Epithelial cell of proximal tubule (primary cell): ENCODE measurements around the gene ATP9A. TPM values are rescaled to one million over a fixed set of nuclear protein-coding genes. Genes with fewer than 3 reads are reported as not detected.

ENCODE experiments used
- DNase-seq: peaks from one replicate; pipeline ENCODE4 v3.0.0-alpha.2; 2011; ENCODE audit warnings: low read depth
- H3K4me3 ChIP-seq: 2 replicates; pipeline ENCODE4 v1.5.1; 2011; ENCODE audit warnings: low read depth, mild to moderate bottlenecking, low read length
- total RNA-seq: library from RNA; depleted of rRNA; stranded (reverse); fragments of >200 nt; gene quantifications from 2 replicates; pipeline ENCODE4 v1.2.3, GENCODE V29; 2015
- TF ChIP-seq, protein P1 (sequence below): conservative IDR thresholded peaks from 2 replicates; pipeline ENCODE4 v1.5.1; 2012; ENCODE audit warnings: low read depth, mild to moderate bottlenecking, low read length

ATP9A gene
- total RNA-seq, 1 donor from 2014 or later: 22.5 TPM

DNA sequence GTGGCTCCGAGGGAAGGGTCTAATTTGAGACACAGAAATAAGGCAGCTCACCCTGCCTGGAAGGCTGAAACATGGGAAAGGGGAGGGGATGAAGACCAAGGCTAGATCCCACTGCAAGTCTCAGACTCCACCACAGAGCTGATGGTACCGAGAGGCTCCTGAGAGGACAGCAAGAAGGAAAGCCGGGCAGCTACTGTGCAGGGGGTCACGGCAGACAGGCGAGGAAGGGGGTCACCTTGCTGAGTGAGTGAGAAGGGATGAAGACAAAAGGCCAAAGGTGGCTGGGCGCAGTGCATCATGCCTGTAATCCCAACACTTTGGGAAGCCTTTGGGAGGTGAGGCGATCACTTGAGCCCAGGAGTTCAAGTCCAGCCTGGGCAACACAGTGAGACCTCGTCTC, 100.7 kb downstream of the ATP9A start:
- DNase-seq: no peak
- TF ChIP-seq, protein P1, sequence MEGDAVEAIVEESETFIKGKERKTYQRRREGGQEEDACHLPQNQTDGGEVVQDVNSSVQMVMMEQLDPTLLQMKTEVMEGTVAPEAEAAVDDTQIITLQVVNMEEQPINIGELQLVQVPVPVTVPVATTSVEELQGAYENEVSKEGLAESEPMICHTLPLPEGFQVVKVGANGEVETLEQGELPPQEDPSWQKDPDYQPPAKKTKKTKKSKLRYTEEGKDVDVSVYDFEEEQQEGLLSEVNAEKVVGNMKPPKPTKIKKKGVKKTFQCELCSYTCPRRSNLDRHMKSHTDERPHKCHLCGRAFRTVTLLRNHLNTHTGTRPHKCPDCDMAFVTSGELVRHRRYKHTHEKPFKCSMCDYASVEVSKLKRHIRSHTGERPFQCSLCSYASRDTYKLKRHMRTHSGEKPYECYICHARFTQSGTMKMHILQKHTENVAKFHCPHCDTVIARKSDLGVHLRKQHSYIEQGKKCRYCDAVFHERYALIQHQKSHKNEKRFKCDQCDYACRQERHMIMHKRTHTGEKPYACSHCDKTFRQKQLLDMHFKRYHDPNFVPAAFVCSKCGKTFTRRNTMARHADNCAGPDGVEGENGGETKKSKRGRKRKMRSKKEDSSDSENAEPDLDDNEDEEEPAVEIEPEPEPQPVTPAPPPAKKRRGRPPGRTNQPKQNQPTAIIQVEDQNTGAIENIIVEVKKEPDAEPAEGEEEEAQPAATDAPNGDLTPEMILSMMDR: no peak
- H3K4me3 ChIP-seq: no peak overlapping the region

- TF ChIP-seq, protein P1: no peak
- no peak overlapping the region for H3K4me3 ChIP-seq
- DNase-seq: no peak
Measured at GRCh38 chr20:51667002-51667408, 101.2 kb downstream of the ATP9A start.

DNA sequence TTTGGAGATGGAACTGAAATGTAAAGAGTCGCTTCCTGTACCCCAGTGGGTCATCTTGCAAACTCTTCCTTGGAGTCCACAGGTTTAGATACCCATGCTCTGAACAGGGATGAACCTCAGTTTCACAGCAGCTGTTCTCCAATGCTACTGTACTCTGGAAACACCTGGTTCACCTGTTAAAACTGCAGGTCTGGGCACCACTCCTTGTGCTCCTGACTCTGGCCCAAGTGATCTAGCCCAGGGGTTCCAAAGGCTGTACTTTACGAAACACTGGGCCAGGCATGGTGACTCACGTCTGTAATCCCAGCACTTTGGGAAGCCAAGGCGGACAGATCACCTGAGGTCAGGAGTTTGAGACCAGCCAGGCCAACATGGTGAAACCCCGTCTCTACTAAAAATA, 102.1 kb downstream of the ATP9A start:
- DNase-seq: no peak
- TF ChIP-seq, protein P1: no peak
- no peak overlapping the region for H3K4me3 ChIP-seq

- no peak overlapping the region for H3K4me3 ChIP-seq
- no peak for DNase-seq
- TF ChIP-seq, protein P1: no peak
Measured at GRCh38 chr20:51665543-51666118, 102.6 kb downstream of the ATP9A start.

DNA sequence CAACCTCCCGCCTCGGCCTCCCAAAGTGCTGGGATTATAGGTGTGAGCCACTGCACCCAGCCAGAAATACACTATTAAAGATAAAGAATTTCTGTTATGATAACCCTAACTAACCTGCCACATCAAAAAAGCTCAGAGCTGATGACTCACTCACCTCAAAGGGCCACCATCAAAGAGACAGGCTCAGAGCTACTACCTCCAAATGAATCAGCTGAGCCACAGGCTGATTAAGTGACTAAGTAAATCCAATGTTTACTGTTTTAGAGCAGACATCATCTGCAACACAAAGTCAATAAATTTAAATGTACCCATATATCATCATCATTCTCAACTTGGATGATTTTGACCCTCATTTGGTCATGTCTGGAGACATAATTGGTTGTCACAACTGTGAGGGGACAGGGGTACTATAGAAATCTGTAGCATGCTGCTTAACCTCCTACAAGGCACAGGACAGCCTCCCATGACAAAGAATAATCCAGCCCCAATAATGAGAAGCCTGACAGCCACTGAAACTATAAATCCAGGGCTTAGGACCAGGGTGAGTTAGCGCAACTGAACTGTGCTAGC, 106.5 kb downstream of the ATP9A start:
- H3K4me3 ChIP-seq: no peak overlapping the region
- TF ChIP-seq, protein P1: no peak
- peak; percentile 13 for DNase-seq

GRCh38 chr20:51660672-51661608, 107.2 kb downstream of the ATP9A start:
- H3K4me3 ChIP-seq: no peak overlapping the region
- TF ChIP-seq, protein P1: no peak
- DNase-seq: no peak
